HEK293 (cell line): ENCODE results near the gene LMO7.

Experiments used
- INSM2 ChIP-seq: fragments of 450-650 bp; formaldehyde crosslinking; IDR thresholded peaks from 2 replicates; pipeline ENCODE4 v1.5.1; 2016; ENCODE audit warnings: missing biosample characterization, missing genetic modification characterization
- REST ChIP-seq: fragments of 450-650 bp; formaldehyde crosslinking; IDR thresholded peaks from 2 replicates; pipeline ENCODE4 v1.5.1; 2016; ENCODE audit warnings: missing biosample characterization, missing genetic modification characterization
- ZFP37 ChIP-seq: fragments of 450-650 bp; formaldehyde crosslinking; IDR thresholded peaks from 2 replicates; pipeline ENCODE4 v1.5.1; 2016; ENCODE audit warnings: missing biosample characterization, missing genetic modification characterization
- ZNF24 ChIP-seq: fragments of 450-650 bp; formaldehyde crosslinking; IDR thresholded peaks from 2 replicates; pipeline ENCODE4 v1.5.1; 2016; ENCODE audit warnings: missing biosample characterization, missing genetic modification characterization
- ZNF433 ChIP-seq: fragments of 450-650 bp; formaldehyde crosslinking; IDR thresholded peaks from 2 replicates; pipeline ENCODE4 v1.5.1; 2016; ENCODE audit warnings: missing biosample characterization, missing genetic modification characterization, low read depth
- ZNF518A ChIP-seq: fragments of 450-650 bp; formaldehyde crosslinking; conservative IDR thresholded peaks from 2 replicates; pipeline ENCODE4 v1.5.1; 2016; ENCODE audit warnings: low read depth, missing biosample characterization, missing genetic modification characterization
- TF ChIP-seq, protein P1 (sequence below): fragments of 450-650 bp; formaldehyde crosslinking; IDR thresholded peaks from 2 replicates; pipeline ENCODE4 v1.5.1; 2016; ENCODE audit warnings: missing biosample characterization, missing genetic modification characterization
- TF ChIP-seq, protein P2 (sequence below): fragments of 450-650 bp; formaldehyde crosslinking; IDR thresholded peaks from 2 replicates; pipeline ENCODE4 v1.5.1; 2016; ENCODE audit warnings: missing biosample characterization, missing genetic modification characterization, borderline replicate concordance
- TF ChIP-seq, protein P3 (sequence below): fragments of 450-650 bp; formaldehyde crosslinking; conservative IDR thresholded peaks from 2 replicates; pipeline ENCODE4 v1.5.1; 2016; ENCODE audit warnings: low read depth, missing biosample characterization, missing genetic modification characterization

GRCh38 chr13:75704194-75704926 lies 68.2 kb downstream of the LMO7 start:
- TF ChIP-seq ZNF433 (tag by site-specific recombination) (no peak), ZNF518A (tag by site-specific recombination) (no peak), ZNF24 (tag by site-specific recombination) (no peak), INSM2 (tag by site-specific recombination) (no peak), REST (tag by site-specific recombination) (no peak), ZFP37 (tag by site-specific recombination) (no peak)
- TF ChIP-seq, protein P1, sequence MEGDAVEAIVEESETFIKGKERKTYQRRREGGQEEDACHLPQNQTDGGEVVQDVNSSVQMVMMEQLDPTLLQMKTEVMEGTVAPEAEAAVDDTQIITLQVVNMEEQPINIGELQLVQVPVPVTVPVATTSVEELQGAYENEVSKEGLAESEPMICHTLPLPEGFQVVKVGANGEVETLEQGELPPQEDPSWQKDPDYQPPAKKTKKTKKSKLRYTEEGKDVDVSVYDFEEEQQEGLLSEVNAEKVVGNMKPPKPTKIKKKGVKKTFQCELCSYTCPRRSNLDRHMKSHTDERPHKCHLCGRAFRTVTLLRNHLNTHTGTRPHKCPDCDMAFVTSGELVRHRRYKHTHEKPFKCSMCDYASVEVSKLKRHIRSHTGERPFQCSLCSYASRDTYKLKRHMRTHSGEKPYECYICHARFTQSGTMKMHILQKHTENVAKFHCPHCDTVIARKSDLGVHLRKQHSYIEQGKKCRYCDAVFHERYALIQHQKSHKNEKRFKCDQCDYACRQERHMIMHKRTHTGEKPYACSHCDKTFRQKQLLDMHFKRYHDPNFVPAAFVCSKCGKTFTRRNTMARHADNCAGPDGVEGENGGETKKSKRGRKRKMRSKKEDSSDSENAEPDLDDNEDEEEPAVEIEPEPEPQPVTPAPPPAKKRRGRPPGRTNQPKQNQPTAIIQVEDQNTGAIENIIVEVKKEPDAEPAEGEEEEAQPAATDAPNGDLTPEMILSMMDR (tag by site-specific recombination), result no peak
- TF ChIP-seq, protein P2, sequence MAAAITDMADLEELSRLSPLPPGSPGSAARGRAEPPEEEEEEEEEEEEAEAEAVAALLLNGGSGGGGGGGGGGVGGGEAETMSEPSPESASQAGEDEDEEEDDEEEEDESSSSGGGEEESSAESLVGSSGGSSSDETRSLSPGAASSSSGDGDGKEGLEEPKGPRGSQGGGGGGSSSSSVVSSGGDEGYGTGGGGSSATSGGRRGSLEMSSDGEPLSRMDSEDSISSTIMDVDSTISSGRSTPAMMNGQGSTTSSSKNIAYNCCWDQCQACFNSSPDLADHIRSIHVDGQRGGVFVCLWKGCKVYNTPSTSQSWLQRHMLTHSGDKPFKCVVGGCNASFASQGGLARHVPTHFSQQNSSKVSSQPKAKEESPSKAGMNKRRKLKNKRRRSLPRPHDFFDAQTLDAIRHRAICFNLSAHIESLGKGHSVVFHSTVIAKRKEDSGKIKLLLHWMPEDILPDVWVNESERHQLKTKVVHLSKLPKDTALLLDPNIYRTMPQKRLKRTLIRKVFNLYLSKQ (tag by site-specific recombination), result no peak
- TF ChIP-seq, protein P3, sequence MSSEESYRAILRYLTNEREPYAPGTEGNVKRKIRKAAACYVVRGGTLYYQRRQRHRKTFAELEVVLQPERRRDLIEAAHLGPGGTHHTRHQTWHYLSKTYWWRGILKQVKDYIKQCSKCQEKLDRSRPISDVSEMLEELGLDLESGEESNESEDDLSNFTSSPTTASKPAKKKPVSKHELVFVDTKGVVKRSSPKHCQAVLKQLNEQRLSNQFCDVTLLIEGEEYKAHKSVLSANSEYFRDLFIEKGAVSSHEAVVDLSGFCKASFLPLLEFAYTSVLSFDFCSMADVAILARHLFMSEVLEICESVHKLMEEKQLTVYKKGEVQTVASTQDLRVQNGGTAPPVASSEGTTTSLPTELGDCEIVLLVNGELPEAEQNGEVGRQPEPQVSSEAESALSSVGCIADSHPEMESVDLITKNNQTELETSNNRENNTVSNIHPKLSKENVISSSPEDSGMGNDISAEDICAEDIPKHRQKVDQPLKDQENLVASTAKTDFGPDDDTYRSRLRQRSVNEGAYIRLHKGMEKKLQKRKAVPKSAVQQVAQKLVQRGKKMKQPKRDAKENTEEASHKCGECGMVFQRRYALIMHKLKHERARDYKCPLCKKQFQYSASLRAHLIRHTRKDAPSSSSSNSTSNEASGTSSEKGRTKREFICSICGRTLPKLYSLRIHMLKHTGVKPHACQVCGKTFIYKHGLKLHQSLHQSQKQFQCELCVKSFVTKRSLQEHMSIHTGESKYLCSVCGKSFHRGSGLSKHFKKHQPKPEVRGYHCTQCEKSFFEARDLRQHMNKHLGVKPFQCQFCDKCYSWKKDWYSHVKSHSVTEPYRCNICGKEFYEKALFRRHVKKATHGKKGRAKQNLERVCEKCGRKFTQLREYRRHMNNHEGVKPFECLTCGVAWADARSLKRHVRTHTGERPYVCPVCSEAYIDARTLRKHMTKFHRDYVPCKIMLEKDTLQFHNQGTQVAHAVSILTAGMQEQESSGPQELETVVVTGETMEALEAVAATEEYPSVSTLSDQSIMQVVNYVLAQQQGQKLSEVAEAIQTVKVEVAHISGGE (tag by site-specific recombination), result no peak
